Measurements from ENCODE around the gene SLIT3.

DNA sequence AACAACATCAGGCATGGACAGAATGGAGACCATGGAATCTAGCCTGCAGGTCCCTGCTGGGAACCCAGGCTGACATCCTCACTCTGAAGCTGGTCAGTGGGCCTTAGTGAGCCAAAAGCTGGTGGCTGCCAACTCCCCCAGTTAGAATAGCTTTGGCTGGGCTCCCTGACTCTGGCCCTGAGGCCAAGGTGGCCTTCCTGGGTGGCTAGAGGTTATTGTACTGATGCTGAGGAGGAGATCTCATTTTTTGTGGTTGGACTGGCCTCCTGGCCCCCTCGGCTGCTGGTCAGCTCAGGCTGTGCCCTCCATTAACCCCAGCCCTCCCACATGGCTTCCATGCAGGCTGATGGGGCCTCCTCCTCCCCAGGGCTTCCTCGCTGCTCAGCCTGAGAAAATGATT lies 620.5 kb downstream of the SLIT3 start:
- TF ChIP-seq, protein P1, sequence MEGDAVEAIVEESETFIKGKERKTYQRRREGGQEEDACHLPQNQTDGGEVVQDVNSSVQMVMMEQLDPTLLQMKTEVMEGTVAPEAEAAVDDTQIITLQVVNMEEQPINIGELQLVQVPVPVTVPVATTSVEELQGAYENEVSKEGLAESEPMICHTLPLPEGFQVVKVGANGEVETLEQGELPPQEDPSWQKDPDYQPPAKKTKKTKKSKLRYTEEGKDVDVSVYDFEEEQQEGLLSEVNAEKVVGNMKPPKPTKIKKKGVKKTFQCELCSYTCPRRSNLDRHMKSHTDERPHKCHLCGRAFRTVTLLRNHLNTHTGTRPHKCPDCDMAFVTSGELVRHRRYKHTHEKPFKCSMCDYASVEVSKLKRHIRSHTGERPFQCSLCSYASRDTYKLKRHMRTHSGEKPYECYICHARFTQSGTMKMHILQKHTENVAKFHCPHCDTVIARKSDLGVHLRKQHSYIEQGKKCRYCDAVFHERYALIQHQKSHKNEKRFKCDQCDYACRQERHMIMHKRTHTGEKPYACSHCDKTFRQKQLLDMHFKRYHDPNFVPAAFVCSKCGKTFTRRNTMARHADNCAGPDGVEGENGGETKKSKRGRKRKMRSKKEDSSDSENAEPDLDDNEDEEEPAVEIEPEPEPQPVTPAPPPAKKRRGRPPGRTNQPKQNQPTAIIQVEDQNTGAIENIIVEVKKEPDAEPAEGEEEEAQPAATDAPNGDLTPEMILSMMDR (conservative IDR thresholded peaks at IDR 0.05; ENCODE audit: low read length) = no peak
- no peak for TF ChIP-seq EZH2phosphoT487 (IDR thresholded peaks at IDR 0.05; ENCODE audit: borderline replicate concordance)

All from Loucy (cell line).